Left kidney (tissue), 8 donors: ENCODE data around the gene TTC9C. TPM values are rescaled to one million over a fixed set of nuclear protein-coding genes. Genes with fewer than 3 reads are reported as not detected.
"Not testable (repeated sequence)": the region's sequence is repeated elsewhere in the genome, so short reads cannot be mapped to it uniquely, and the experiment has no call there.

ENCODE experiments used
- DNase-seq: peaks from one replicate; pipeline ENCODE4 v3.0.0-alpha.2; 2013
- long read RNA-seq, 8 donors: transcript quantifications; one replicate each; lab custom pipeline, GENCODE V29; 2026
- polyA plus RNA-seq: library from polyadenylated mRNA; unstranded; fragments of 120-200 nt; gene quantifications from one replicate; pipeline ENCODE4 v1.2.1, GENCODE V29; 2013; ENCODE audit not compliant: insufficient read length

Gene TTC9C
- polyA plus RNA-seq: 43.1 TPM
- long read RNA-seq, donor 1, transcript TTC9C-206 (1 exons, 346 nt): major isoform, 21 of 37 reads
- long read RNA-seq, donor 1, transcript TTC9C-202 (3 exons, 1,080 nt): minor isoform, 15 of 37 reads
- long read RNA-seq, donor 1, partial matches to known transcripts: 0 of 37 reads
- long read RNA-seq, donor 1, other reads (novel, unspliced or antisense): 0 of 37 reads
- long read RNA-seq, donor 2, transcript TTC9C-206 (1 exons, 346 nt): major isoform, 14 of 26 reads
- long read RNA-seq, donor 2, transcript TTC9C-202 (3 exons, 1,080 nt): minor isoform, 10 of 26 reads
- long read RNA-seq, donor 2, partial matches to known transcripts: 0 of 26 reads
- long read RNA-seq, donor 2, other reads (novel, unspliced or antisense): 0 of 26 reads
- long read RNA-seq, donor 3, transcript TTC9C-202 (3 exons, 1,080 nt): major isoform, 12 of 22 reads
- long read RNA-seq, donor 3, transcript TTC9C-206 (1 exons, 346 nt): minor isoform, 8 of 22 reads
- long read RNA-seq, donor 3, partial matches to known transcripts: 0 of 22 reads
- long read RNA-seq, donor 3, other reads (novel, unspliced or antisense): 0 of 22 reads
- long read RNA-seq, donor 4, partial matches to known transcripts: 0 of 4 reads
- long read RNA-seq, donor 4, other reads (novel, unspliced or antisense): 0 of 4 reads
- long read RNA-seq, donor 5, transcript TTC9C-206 (1 exons, 346 nt): major isoform, 22 of 48 reads
- long read RNA-seq, donor 5, transcript TTC9C-202 (3 exons, 1,080 nt): major isoform, 22 of 48 reads
- long read RNA-seq, donor 5, partial matches to known transcripts: 0 of 48 reads
- long read RNA-seq, donor 5, other reads (novel, unspliced or antisense): 0 of 48 reads
- long read RNA-seq, donor 6, transcript TTC9C-206 (1 exons, 346 nt): major isoform, 23 of 35 reads
- long read RNA-seq, donor 6, transcript TTC9C-202 (3 exons, 1,080 nt): minor isoform, 10 of 35 reads
- long read RNA-seq, donor 6, partial matches to known transcripts: 0 of 35 reads
- long read RNA-seq, donor 6, other reads (novel, unspliced or antisense): 0 of 35 reads
- long read RNA-seq, donor 7, transcript TTC9C-202 (3 exons, 1,080 nt): minor isoform, 20 of 88 reads
- long read RNA-seq, donor 7, transcript TTC9C-206 (1 exons, 346 nt): major isoform, 37 of 88 reads
- long read RNA-seq, donor 7, partial matches to known transcripts: 31 of 88 reads
- long read RNA-seq, donor 7, other reads (novel, unspliced or antisense): 0 of 88 reads
- long read RNA-seq, donor 8, transcript TTC9C-206 (1 exons, 346 nt): major isoform, 8 of 13 reads
- long read RNA-seq, donor 8, partial matches to known transcripts: 0 of 13 reads
- long read RNA-seq, donor 8, other reads (novel, unspliced or antisense): 0 of 13 reads

GRCh38 chr11:62728171-62728988 lies at the start of gene TTC9C:
TSS of gene TTC9C (plus strand) at chr11:62728486. CDS start at chr11:62728849, 363 bp downstream.
- peak; percentile 89 for DNase-seq

- peak; percentile 88 for DNase-seq
These were observed 49.3 kb upstream of the TTC9C start, which contains the start of gene UBXN1 for GRCh38 chr11:62678770-62679696. TSS of gene UBXN1 (minus strand) at chr11:62679073. CDS start at chr11:62678923, 150 bp downstream.

- DNase-seq: no peak
These were observed 47.5 kb upstream of the TTC9C start for GRCh38 chr11:62680825-62681240.

- DNase-seq: no peak
These were observed 45.8 kb upstream of the TTC9C start for GRCh38 chr11:62682518-62682917.

- DNase-seq: no peak
These were observed 40.5 kb upstream of the TTC9C start for GRCh38 chr11:62687508-62688396.

- no peak for DNase-seq
These were observed 39.8 kb upstream of the TTC9C start for GRCh38 chr11:62688491-62688890.

- no peak for DNase-seq
These were observed 38.7 kb upstream of the TTC9C start, which contains the start of gene LRRN4CL for GRCh38 chr11:62689421-62690183. TSS of gene LRRN4CL (minus strand) at chr11:62689530. CDS start at chr11:62688508, 1,022 bp downstream.

- DNase-seq: not testable (repeated sequence)
These were observed 34.7 kb upstream of the TTC9C start for GRCh38 chr11:62693624-62694023.

- no peak for DNase-seq
These were observed 33.7 kb upstream of the TTC9C start for GRCh38 chr11:62694455-62695167.

GRCh38 chr11:62702246-62702645 lies 26.0 kb upstream of the TTC9C start:
- no peak for DNase-seq

- not testable (repeated sequence) for DNase-seq
These were observed 24.4 kb upstream of the TTC9C start for GRCh38 chr11:62703921-62704320.

GRCh38 chr11:62705413-62705812 lies 22.9 kb upstream of the TTC9C start:
- DNase-seq: no peak

- peak; percentile 91 for DNase-seq
These were observed 22.1 kb upstream of the TTC9C start for GRCh38 chr11:62705880-62706849.

- DNase-seq: no peak
These were observed 21.4 kb upstream of the TTC9C start for GRCh38 chr11:62706850-62707247.

GRCh38 chr11:62707277-62707861 lies 20.9 kb upstream of the TTC9C start, which contains the start of the genes BSCL2 and GNG3:
TSS of gene BSCL2 (minus strand) at chr11:62707424. CDS start at chr11:62707195, 229 bp downstream.
TSS of gene GNG3 (plus strand) at chr11:62707676. CDS start at chr11:62708296, 620 bp downstream.
- peak; percentile 88 for DNase-seq
